AG10803 (cell line): Measurements from ENCODE around the gene DUOX2.
"Not testable (repeated sequence)": the region's sequence is repeated elsewhere in the genome, so short reads cannot be mapped to it uniquely, and the experiment has no call there.

Experiments
- DNase-seq: peaks from one replicate; pipeline ENCODE4 v3.0.0; 2010; ENCODE audit warnings: low read depth
- H3K4me3 ChIP-seq: 2 replicates; pipeline ENCODE4 v1.5.1; 2011; ENCODE audit warnings: mild to moderate bottlenecking, low read length, control low read depth
- TF ChIP-seq, protein P1 (sequence below): conservative IDR thresholded peaks from 2 replicates; pipeline ENCODE4 v1.5.1; 2011; ENCODE audit warnings: mild to moderate bottlenecking, low read length, control low read depth, inconsistent platforms

The DUOX2 gene

GRCh38 chr15:45106002-45106790 lies 7.8 kb downstream of the DUOX2 start:
- no peak for DNase-seq
- TF ChIP-seq, protein P1, sequence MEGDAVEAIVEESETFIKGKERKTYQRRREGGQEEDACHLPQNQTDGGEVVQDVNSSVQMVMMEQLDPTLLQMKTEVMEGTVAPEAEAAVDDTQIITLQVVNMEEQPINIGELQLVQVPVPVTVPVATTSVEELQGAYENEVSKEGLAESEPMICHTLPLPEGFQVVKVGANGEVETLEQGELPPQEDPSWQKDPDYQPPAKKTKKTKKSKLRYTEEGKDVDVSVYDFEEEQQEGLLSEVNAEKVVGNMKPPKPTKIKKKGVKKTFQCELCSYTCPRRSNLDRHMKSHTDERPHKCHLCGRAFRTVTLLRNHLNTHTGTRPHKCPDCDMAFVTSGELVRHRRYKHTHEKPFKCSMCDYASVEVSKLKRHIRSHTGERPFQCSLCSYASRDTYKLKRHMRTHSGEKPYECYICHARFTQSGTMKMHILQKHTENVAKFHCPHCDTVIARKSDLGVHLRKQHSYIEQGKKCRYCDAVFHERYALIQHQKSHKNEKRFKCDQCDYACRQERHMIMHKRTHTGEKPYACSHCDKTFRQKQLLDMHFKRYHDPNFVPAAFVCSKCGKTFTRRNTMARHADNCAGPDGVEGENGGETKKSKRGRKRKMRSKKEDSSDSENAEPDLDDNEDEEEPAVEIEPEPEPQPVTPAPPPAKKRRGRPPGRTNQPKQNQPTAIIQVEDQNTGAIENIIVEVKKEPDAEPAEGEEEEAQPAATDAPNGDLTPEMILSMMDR, result no peak
- H3K4me3 ChIP-seq, result no peak overlapping the region

GRCh38 chr15:45105586-45105985 lies 8.4 kb downstream of the DUOX2 start:
- DNase-seq, result no peak
- TF ChIP-seq, protein P1, result no peak
- no peak overlapping the region for H3K4me3 ChIP-seq

GRCh38 chr15:45104170-45104569 lies 9.8 kb downstream of the DUOX2 start:
- not testable (repeated sequence) for DNase-seq, H3K4me3 ChIP-seq

DNA sequence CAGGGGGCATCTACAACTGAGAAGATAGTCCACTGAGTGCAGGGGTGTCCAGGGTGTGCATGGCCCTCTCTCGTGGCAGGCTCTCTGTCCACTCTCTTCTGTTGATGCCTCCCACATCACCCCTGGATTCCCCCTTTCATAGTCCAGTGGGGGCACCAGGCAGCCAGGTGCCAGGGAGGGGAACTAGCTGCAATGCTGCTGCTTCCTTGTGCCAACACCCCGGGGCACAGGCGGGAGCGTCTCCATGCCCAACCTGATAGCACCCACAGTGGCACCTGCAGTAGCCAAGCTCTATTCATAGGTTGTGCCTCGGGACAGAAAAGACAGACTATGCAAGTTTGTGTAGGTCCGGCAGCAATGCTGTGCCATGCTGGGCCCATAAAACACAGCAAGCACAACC lies 11.7 kb downstream of the DUOX2 start:
- no peak overlapping the region for H3K4me3 ChIP-seq
- no peak for DNase-seq
- TF ChIP-seq, protein P1, result no peak

DNA sequence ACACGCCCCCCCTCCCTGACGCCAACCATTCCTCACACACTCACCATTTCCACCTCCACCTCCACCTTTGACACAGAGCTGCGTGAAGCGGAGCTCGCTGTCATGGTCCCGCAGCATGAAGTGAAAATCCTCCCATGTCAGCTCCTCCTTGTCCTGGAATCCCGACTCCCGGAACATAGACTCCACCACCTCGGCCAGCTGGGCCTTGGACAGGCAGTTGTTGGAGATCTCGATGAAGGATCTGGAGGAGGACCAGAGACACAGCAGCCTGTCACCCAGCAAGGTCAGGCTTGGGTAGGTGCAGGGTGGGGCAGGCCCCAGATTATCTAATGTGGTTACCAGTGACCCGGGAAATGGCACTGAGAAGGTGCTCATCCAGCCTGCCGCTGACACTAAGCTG lies 12.2 kb downstream of the DUOX2 start:
- TF ChIP-seq, protein P1, result no peak
- no peak for DNase-seq
- H3K4me3 ChIP-seq, result no peak overlapping the region

- TF ChIP-seq, protein P1, result no peak
- no peak for DNase-seq
- no peak overlapping the region for H3K4me3 ChIP-seq
Observed at GRCh38 chr15:45100884-45101625, 12.9 kb downstream of the DUOX2 start.

DNA sequence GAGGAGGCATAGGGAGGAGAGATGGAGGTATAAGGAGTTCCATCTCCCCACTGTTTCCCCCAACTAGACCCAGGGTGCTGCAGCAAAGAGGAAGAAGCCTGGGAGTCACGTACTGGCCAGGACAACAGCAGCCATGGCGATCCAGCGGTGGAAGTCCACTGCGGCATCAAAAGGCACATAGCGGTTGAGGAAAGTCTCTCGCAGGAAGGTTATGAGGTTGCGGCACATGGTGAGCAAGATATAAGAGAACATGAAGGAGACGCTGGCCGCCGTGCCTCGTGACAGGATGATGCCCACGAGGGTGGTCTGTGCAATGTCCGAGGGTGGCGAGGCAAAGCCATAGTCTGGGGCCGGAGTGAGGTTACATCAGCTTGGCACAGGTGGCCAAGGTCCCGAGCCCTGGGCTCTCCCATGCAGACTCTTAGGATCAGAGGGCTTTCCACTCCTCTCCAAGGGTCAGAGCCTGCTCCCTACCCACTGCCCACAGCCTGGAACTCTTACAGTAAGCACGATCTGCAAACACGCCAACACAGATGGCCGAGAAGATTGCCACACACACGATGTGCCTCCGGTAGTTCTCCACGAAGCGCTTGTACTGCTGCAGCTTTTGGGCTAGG lies 14.3 kb downstream of the DUOX2 start:
- no peak for DNase-seq
- TF ChIP-seq, protein P1, result no peak
- no peak overlapping the region for H3K4me3 ChIP-seq
